HG03442 (cell line): ENCODE results near the gene A4GALT.
A peak's percentile ranks its signal among the peaks of the same experiment; 100 is the strongest.

Experiments used
- ATAC-seq: cut with Tn5 transposase; IDR thresholded peaks from one replicate; pipeline ENCODE4 v1.9.1; 2021; ENCODE audit warnings: mild to moderate bottlenecking, moderate library complexity; ENCODE audit not compliant: unreplicated experiment

A4GALT gene

GRCh38 chr22:42653999-42654398 lies 66.7 kb downstream of the A4GALT start:
- ATAC-seq, result no peak

- ATAC-seq, result no peak
Measured at GRCh38 chr22:42651134-42651533, 69.5 kb downstream of the A4GALT start.

GRCh38 chr22:42649246-42650099 lies 71.2 kb downstream of the A4GALT start, which contains the start of gene CYB5R3:
Gene CYB5R3 (minus strand): TSS chr22:42649392. CDS start chr22:42649315, 77 bp downstream.
- ATAC-seq, result peak; percentile 52

- ATAC-seq, result peak; percentile 7
Measured at GRCh38 chr22:42648368-42649245, 72.1 kb downstream of the A4GALT start.

- no peak for ATAC-seq
Measured at GRCh38 chr22:42648017-42648367, 72.7 kb downstream of the A4GALT start.

- no peak for ATAC-seq
Measured at GRCh38 chr22:42646569-42647525, 73.8 kb downstream of the A4GALT start.

- ATAC-seq, result no peak
Measured at GRCh38 chr22:42645938-42646568, 74.6 kb downstream of the A4GALT start.

GRCh38 chr22:42645341-42645937 lies 75.2 kb downstream of the A4GALT start:
- no peak for ATAC-seq

GRCh38 chr22:42644422-42645340 lies 76.0 kb downstream of the A4GALT start:
- no peak for ATAC-seq

- no peak for ATAC-seq
Measured at GRCh38 chr22:42643634-42644421, 76.8 kb downstream of the A4GALT start.

GRCh38 chr22:42642806-42643633 lies 77.7 kb downstream of the A4GALT start:
- no peak for ATAC-seq
